ENCODE results near the gene GPLD1. TPM values are rescaled to one million over a fixed set of nuclear protein-coding genes. Genes with fewer than 3 reads are reported as not detected.
"Not testable (repeated sequence)": the region's sequence is repeated elsewhere in the genome, so short reads cannot be mapped to it uniquely, and the experiment has no call there.

GPLD1 gene
- total and polyA plus RNA-seq, 8 donors: 0.27 to 1.2 (median 0.93) TPM

- intact Hi-C loops (cut with DNase I): no loop called here
- no peaks in the 10 kb centered on the region for H3K27me3 ChIP-seq
- no peaks in the 10 kb centered on the region for H3K36me3 ChIP-seq
- ATAC-seq (no peak), FAIRE-seq (no peak), DNase-seq (no peak)
- peaks cover 0 to 11% (median 10%) of the 10 kb centered on the region in 3 donors for H3K4me1 ChIP-seq
- WGBS, 2 donors: 61 to 74% methylated on average over 4 of the region's 4 CpGs
- TF ChIP-seq CTCF (IDR thresholded peaks at IDR 0.05): no peak
- no peaks in the 10 kb centered on the region for H3K9me3 ChIP-seq
- H3K27ac ChIP-seq: no peak overlapping the region
- H3K4me3 ChIP-seq: no peak overlapping the region
Measured at GRCh38 chr6:24401458-24401857, 87.9 kb downstream of the GPLD1 start.

DNA sequence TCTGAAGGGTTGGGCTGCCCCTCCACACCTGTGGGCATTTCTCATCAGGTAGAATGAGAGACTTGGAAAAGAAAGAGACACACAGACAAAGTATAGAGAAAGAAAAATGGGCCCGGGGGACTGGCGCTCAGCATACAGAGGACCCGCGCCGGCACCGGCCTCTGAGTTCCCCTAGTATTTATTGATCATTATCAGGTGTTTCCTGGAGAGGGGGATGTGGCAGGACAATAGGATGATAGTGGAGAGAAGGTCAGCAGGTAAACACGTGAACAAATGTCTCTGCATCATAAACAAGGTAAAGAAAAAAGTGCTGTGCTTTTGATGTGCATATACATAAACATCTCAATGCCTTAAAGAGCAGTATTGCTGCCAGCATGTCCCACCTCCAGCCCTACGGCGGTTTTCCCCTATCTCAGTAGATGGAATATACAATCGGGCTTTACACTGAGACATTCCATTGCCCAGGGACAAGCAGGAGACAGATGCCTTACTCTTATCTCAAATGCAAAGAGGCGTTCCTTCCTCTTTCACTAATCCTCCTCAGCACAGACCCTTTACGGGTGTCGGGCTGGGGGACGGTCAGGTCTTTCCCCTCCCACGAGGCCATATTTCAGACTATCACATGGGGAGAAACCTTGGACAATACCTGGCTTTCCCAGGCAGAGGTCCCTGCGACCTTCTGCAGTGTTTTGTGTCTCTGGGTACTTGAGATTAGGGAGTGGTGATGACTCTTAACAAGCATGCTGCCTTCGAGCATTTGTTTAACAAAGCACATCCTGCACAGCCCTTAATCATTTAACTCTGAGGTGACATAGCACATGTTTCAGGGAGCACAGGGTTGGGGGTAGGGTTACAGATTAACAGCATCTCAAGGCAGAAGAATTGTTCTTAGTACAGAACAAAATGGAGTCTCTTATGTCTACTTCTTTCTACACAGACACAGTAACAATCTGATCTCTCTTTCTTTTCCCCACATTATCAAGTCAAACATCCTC is 89.0 kb downstream of the GPLD1 start:
- H3K9me3 ChIP-seq; H3K27me3 ChIP-seq; H3K27ac ChIP-seq; FAIRE-seq; ATAC-seq; intact Hi-C loops (cut with DNase I); H3K4me3 ChIP-seq; DNase-seq; H3K36me3 ChIP-seq: not testable (repeated sequence)
- H3K4me1 ChIP-seq: peaks cover 0 to 11% (median 10%) of the 10 kb centered on the region in 3 donors
- WGBS, 2 donors: 31 to 38% methylated on average over 17 of the region's 17 CpGs

DNA sequence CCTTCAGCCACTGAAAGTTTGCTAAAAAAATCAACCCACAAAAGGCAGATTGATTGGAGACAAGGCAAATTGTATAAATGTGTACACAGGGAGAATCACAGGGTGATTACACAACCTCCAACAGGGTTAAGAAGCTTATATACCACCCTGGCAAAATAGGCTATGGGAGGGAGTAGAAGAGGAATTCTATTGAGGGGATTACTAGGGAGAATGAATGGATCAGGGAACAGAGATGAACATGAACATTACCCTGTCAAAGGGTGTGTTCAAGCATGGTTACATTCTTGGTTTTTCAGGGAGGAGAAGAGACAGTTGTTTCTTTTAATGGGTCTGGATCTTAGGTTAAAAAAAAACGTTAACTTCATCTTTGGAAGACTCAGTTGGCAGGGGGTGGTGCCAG is 91.7 kb downstream of the GPLD1 start:
- Histone ChIP-seq H3K36me3 (no peaks in the 10 kb centered on the region), H3K9me3 (no peaks in the 10 kb centered on the region), H3K27ac (no peak overlapping the region), H3K4me1 (peaks cover 0 to 4% (median 0%) of the 10 kb centered on the region in 3 donors), H3K27me3 (no peaks in the 10 kb centered on the region), H3K4me3 (no peak overlapping the region)
- DNase-seq (no peak), ATAC-seq (no peak), FAIRE-seq (no peak)
- 32 to 42% methylated on average over 1 of the region's 1 CpG for WGBS, 2 donors
- TF ChIP-seq CTCF (IDR thresholded peaks at IDR 0.05): no peak
- intact Hi-C loops (cut with DNase I): no loop called here

GRCh38 chr6:24396824-24397223 is 92.6 kb downstream of the GPLD1 start:
- no peaks in the 10 kb centered on the region for H3K27me3 ChIP-seq
- H3K9me3 ChIP-seq: no peaks in the 10 kb centered on the region
- no peak overlapping the region for H3K27ac ChIP-seq
- ATAC-seq (no peak), FAIRE-seq (no peak), DNase-seq (no peak)
- H3K4me3 ChIP-seq: no peak overlapping the region
- intact Hi-C loops (cut with DNase I): no loop called here
- no peak for TF ChIP-seq CTCF (IDR thresholded peaks at IDR 0.05)
- WGBS, 2 donors: 70 to 84% methylated on average over 1 of the region's 1 CpG
- no peaks in the 10 kb centered on the region for H3K4me1 ChIP-seq
- H3K36me3 ChIP-seq: no peaks in the 10 kb centered on the region

GRCh38 chr6:24394780-24395437 is 94.5 kb downstream of the GPLD1 start:
- 70 to 78% methylated on average over 4 of the region's 4 CpGs for WGBS, 2 donors
- no peak for FAIRE-seq
- TF ChIP-seq CTCF (IDR thresholded peaks at IDR 0.05): no peak
- no peak for DNase-seq
- no peaks in the 10 kb centered on the region for H3K36me3 ChIP-seq
- no peaks in the 10 kb centered on the region for H3K27me3 ChIP-seq
- ATAC-seq: peak in 3 of 4 donors; percentile 36 to 74 (median 67)
- H3K4me3 ChIP-seq: no peak overlapping the region
- intact Hi-C loops (cut with DNase I): no loop called here
- no peaks in the 10 kb centered on the region for H3K9me3 ChIP-seq
- H3K4me1 ChIP-seq: no peaks in the 10 kb centered on the region
- no peak overlapping the region for H3K27ac ChIP-seq
